ENCODE results near the gene PEX6.

The PEX6 gene

DNA sequence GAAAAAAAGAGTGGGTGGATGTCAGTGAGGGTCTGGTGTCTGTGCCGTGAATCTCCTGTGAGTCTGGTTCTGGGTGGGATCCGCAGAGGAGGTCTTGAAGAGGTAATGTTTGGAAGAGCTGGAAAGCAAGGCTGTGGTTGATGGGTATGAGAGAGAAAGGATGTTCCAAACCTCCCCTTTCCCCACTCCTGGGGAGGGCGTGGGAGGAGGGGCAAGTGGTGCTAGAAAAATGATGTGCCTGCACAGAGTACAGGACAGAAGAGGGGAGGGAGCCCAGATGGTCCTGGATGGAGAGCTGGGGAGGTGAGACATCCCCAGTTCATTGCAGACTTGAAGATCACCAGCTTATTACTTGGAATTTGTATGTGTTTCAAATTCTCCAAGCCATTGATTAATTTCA is 46.6 kb downstream of the PEX6 start:
- no peak for DNase-seq

DNA sequence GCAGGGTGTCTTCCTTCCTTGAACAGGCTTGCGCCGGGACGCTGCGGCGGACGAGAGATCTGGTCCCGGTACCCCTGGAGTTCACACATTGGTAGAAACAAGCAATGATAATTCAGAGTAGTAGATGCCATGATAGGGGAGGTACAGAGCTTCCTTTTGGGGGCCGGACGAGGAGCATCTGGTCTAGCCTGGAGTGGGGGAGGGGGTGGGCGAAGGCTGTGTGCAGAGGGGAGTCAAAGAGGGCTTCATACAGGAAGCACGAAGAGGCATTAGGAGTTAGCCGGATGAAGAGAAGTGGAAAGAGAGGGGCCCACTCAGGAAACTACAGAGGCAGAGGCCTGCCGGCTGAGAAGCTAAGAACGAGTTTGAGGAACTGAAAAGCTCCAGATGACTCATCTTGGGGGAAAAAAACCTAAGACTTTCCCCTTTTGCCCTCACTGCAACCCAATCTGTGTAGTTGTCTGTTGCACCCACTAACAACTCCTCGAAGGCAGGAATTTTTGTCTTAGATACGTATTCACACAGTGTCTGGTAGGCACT is 49.1 kb downstream of the PEX6 start:
- DNase-seq = no peak

DNA sequence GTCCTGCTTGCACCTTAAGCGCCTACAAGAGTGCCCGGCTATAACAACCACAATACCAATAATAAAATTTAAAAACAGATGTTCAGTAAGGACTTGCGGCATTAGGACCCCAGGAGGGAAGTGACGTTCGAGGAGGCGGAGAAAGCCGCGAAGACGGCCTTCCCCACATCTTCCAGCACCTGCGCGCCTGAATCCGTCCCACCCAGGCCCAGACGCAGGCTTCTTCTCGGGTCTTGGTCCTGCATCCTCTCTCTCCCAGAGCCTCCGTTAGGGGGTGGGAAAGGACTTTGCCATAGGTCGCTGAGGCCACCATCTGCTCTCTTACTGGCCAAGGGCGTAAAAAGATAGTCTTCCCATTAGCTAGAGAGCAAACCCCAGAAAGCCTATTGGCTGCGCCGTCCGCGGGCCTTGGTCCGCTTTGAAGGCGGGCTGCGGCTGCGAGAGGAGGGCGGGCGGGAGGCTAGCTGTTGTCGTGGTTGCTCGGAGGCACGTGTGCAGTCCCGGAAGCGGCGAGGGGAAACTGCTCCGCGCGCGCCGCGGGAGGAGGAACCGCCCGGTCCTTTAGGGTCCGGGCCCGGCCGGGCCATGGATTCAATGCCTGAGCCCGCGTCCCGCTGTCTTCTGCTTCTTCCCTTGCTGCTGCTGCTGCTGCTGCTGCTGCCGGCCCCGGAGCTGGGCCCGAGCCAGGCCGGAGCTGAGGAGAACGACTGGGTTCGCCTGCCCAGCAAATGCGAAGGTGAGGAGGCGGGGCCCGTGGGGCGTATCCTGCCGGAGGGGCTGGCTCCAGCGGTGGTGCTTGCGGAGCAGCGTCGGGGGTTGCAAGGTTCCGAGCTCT is 49.8 kb downstream of the PEX6 start, which contains the start of gene CNPY3:
Gene CNPY3, plus strand, starts transcription at position 495 of the 835 bp plus-strand sequence. Its CDS starts 91 bp downstream, at position 586.
- peak; percentile 95 for DNase-seq

DNA sequence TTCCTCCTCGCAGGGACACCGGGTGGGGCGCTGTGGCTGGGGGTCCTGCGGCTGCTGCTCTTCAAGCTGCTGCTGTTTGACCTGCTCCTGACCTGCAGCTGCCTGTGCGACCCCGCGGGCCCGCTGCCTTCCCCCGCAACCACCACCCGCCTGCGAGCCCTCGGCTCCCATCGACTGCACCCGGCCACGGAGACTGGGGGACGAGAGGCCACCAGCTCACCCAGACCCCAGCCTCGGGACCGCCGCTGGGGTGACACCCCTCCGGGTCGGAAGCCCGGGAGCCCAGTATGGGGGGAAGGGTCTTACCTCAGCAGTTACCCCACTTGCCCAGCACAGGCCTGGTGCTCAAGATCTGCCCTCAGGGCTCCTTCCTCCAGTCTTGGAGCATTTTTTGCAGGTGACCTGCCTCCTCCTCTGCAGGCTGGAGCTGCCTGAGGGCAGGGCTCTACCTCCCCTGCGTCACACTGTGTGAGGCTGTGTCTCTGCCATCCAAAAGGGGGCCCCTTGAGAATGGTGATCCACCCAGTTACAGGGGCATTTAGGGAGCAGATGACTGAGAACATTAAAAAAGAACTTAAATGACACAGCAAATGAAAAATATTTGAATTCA is 53.6 kb downstream of the PEX6 start:
- no peak for DNase-seq

DNA sequence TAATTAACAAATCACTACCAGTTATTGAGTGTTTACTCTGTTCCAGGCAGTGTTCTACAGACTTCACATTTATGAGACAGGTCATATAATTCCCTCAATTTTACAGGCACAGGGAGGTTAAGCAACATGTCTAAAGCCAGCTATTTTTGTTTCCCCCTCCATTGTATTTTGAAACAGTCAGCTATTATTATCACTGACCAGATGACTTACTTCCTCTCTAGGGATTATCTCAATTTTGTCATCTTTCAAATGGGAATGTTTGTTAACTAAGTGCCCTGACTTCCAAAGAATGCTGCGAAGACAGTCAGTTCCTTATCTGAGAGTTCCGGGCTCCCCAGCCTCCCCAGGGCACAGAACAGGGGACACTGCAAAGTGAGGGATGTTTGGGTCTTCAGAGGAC is 55.3 kb downstream of the PEX6 start:
- DNase-seq = no peak

DNA sequence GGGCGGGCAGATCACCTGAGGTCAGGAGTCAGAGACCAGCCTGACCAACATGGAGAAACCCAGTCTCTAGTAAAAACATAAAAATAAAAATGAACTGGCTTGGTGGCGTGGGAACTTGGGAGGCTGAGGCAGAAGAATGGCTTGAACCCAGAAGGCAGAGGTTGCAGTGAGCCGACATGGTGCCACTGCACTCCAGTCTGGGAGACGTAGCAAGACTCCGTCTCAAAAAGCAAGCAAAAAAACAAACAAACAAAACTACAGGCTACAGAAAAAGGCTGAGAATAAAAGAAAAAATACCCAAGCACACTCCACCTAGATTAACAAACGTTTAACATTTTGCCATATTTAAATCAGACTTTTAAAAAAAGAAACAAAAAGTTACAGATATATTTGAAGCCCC is 57.2 kb downstream of the PEX6 start:
- no peak for DNase-seq

DNA sequence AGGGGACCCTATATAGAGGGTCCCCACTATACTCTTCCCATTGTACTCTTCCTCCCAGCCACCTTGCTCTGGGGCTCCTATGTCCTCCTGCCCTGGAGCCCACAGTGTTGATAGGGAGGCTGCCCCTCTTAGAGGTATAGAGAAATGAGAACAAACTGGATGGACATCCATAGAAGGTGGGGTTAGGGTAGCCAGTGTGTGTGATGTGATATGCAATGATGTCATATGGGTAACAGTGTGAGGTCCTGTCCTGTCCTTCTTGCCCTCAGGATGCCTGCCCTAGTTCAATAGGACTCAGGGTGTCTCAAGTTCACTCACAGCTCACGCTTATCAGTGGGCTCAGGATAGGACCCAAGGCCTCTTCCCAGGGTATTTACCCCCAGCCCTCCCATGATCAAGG is 62.7 kb downstream of the PEX6 start:
- no peak for DNase-seq

DNA sequence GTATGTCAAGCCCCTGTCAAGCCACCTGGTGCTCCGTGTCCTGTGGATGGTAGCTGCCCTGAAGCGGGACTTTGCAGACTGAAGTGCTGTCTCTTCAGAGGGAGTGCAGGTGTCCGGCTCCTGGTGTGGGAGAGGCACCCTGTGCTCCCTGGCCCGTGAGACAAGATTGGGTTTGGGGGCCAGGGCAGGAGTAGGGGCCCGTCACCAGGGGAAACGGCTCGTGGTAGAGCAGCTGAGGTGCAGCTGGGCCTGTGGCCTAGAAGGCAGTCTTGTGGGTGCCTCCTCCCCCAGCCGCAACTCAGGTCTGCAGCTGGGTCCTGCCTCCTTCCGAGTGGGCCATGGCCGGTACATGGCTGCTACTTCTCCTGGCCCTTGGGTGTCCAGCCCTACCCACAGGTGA is 63.2 kb downstream of the PEX6 start, which contains the start of gene PTCRA:
Gene PTCRA, plus strand, starts transcription at position 322 of the 400 bp plus-strand sequence. Its CDS starts 17 bp downstream, at position 339.
- no peak for DNase-seq

DNA sequence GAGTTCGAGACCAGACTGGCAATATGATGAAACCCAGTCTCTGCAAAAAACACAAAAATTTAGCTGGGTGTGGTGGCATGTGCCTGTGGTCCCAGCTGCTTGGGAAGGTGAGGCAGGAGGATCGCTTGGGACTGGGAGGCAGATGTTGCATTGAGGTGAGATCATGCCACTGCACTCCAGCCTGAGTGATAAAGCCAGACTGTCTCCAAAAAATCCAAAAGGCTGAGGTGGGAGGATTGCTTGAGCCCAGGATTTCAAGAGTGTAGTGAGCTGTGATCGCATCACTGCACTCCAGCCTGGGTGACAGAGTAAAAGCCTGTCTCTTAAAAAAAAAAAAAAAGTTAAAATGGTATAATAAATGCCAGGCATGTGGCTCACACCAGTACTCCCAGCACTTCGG is 64.4 kb downstream of the PEX6 start:
- DNase-seq = no peak

Data from right forelimb (tissue), 1 donor.